Right hindlimb (tissue), 1 donor: Measurements from ENCODE around the gene GCG.

Experiments used
- DNase-seq: peaks from one replicate; pipeline ENCODE4 v3.0.0-alpha.2; 2018

Gene GCG

GRCh38 chr2:162152147-162152546, at the start of gene GCG:
Gene GCG, minus strand, starts transcription at chr2:162152247. Its CDS starts 3,069 bp downstream, at chr2:162149178.
- DNase-seq: no peak

GRCh38 chr2:162200636-162201035, 48.6 kb upstream of the GCG start:
- DNase-seq: no peak

- no peak for DNase-seq
Measured at GRCh38 chr2:162199913-162200312, 47.9 kb upstream of the GCG start.

GRCh38 chr2:162198239-162198638, 46.2 kb upstream of the GCG start:
- DNase-seq: no peak

GRCh38 chr2:162197069-162197825, 45.2 kb upstream of the GCG start:
- DNase-seq: no peak

- no peak for DNase-seq
Measured at GRCh38 chr2:162196638-162197037, 44.6 kb upstream of the GCG start.

- no peak for DNase-seq
Measured at GRCh38 chr2:162188451-162188850, 36.4 kb upstream of the GCG start.

- DNase-seq: no peak
Measured at GRCh38 chr2:162185541-162186232, 33.6 kb upstream of the GCG start.

- DNase-seq: no peak
Measured at GRCh38 chr2:162184821-162185450, 32.9 kb upstream of the GCG start.

GRCh38 chr2:162184359-162184758, 32.3 kb upstream of the GCG start:
- no peak for DNase-seq

GRCh38 chr2:162182395-162182794, 30.3 kb upstream of the GCG start:
- no peak for DNase-seq

- DNase-seq: no peak
Measured at GRCh38 chr2:162177301-162177700, 25.3 kb upstream of the GCG start.

- DNase-seq: no peak
Measured at GRCh38 chr2:162175714-162176113, 23.7 kb upstream of the GCG start.

- peak; percentile 39 for DNase-seq
Measured at GRCh38 chr2:162174746-162175145, 22.7 kb upstream of the GCG start.

GRCh38 chr2:162172802-162173370, 20.8 kb upstream of the GCG start:
- DNase-seq: no peak

- no peak for DNase-seq
Measured at GRCh38 chr2:162166745-162167144, 14.7 kb upstream of the GCG start.

GRCh38 chr2:162166174-162166573, 14.1 kb upstream of the GCG start:
- DNase-seq: no peak

GRCh38 chr2:162164802-162165201, 12.8 kb upstream of the GCG start:
- no peak for DNase-seq

GRCh38 chr2:162159446-162159845, 7.4 kb upstream of the GCG start:
- DNase-seq: no peak

- no peak for DNase-seq
Measured at GRCh38 chr2:162156149-162156548, 4.1 kb upstream of the GCG start.

- DNase-seq: no peak
Measured at GRCh38 chr2:162155093-162155492, 3.0 kb upstream of the GCG start.

- DNase-seq: peak; percentile 47
Measured at GRCh38 chr2:162153608-162154224, 1.7 kb upstream of the GCG start.

GRCh38 chr2:162149940-162150339, 2.1 kb downstream of the GCG start:
- DNase-seq: no peak
